ENCODE data around the gene EYA2. TPM values are rescaled to one million over a fixed set of nuclear protein-coding genes. Genes with fewer than 3 reads are reported as not detected.

The EYA2 gene
- total RNA-seq, 1 donor = 17.7 TPM

GRCh38 chr20:47211036-47211435 is 316.4 kb downstream of the EYA2 start:
- Histone ChIP-seq H3K27ac (ENCODE audit: low read depth, low read length) (no peak overlapping the region), H3K9me3 (ENCODE audit: low read depth, low read length) (no peaks in the 10 kb centered on the region), H3K27me3 (ENCODE audit: insufficient read depth, low read length) (no peaks in the 10 kb centered on the region), H3K79me2 (ENCODE audit: insufficient read depth, low read length) (peaks cover 21% of the 10 kb centered on the region), H3K4me2 (ENCODE audit: insufficient read depth, low read length) (no peak overlapping the region), H3K4me3 (ENCODE audit: insufficient read depth, low read length) (no peak overlapping the region), H3K4me1 (ENCODE audit: insufficient read depth, low read length) (peaks cover 6% of the 10 kb centered on the region), H3K36me3 (ENCODE audit: insufficient read depth, low read length) (peaks cover 50% of the 10 kb centered on the region), H4K20me1 (ENCODE audit: insufficient read depth, low read length) (no peaks in the 10 kb centered on the region), H2AFZ (ENCODE audit: low read length) (no peak overlapping the region)
- TF ChIP-seq CTCF (IDR thresholded peaks at IDR 0.05; ENCODE audit: extremely low read depth, low read depth, low read length) = no peak
- DNase-seq (ENCODE audit: insufficient read length, low spot score, missing footprints) = no peak

GRCh38 chr20:47212606-47213207 is 318.1 kb downstream of the EYA2 start:
- no peak for TF ChIP-seq CTCF (IDR thresholded peaks at IDR 0.05; ENCODE audit: extremely low read depth, low read depth, low read length)
- no peaks in the 10 kb centered on the region for H4K20me1 ChIP-seq (ENCODE audit: insufficient read depth, low read length)
- no peak overlapping the region for H3K4me3 ChIP-seq (ENCODE audit: insufficient read depth, low read length)
- H2AFZ ChIP-seq (ENCODE audit: low read length) = no peak overlapping the region
- peaks cover 21% of the 10 kb centered on the region for H3K79me2 ChIP-seq (ENCODE audit: insufficient read depth, low read length)
- H3K36me3 ChIP-seq (ENCODE audit: insufficient read depth, low read length) = peaks cover 50% of the 10 kb centered on the region
- no peaks in the 10 kb centered on the region for H3K9me3 ChIP-seq (ENCODE audit: low read depth, low read length)
- DNase-seq (ENCODE audit: insufficient read length, low spot score, missing footprints) = no peak
- H3K4me2 ChIP-seq (ENCODE audit: insufficient read depth, low read length) = no peak overlapping the region
- H3K27me3 ChIP-seq (ENCODE audit: insufficient read depth, low read length) = no peaks in the 10 kb centered on the region
- H3K4me1 ChIP-seq (ENCODE audit: insufficient read depth, low read length) = peaks cover 6% of the 10 kb centered on the region
- H3K27ac ChIP-seq (ENCODE audit: low read depth, low read length) = no peak overlapping the region

GRCh38 chr20:47213966-47214365 is 319.3 kb downstream of the EYA2 start:
- Histone ChIP-seq H3K36me3 (ENCODE audit: insufficient read depth, low read length) (peaks cover 50% of the 10 kb centered on the region), H3K4me2 (ENCODE audit: insufficient read depth, low read length) (no peak overlapping the region), H2AFZ (ENCODE audit: low read length) (no peak overlapping the region), H3K79me2 (ENCODE audit: insufficient read depth, low read length) (peaks cover 21% of the 10 kb centered on the region), H3K27me3 (ENCODE audit: insufficient read depth, low read length) (no peaks in the 10 kb centered on the region), H4K20me1 (ENCODE audit: insufficient read depth, low read length) (no peaks in the 10 kb centered on the region), H3K27ac (ENCODE audit: low read depth, low read length) (no peak overlapping the region), H3K9me3 (ENCODE audit: low read depth, low read length) (no peaks in the 10 kb centered on the region), H3K4me1 (ENCODE audit: insufficient read depth, low read length) (peaks cover 6% of the 10 kb centered on the region), H3K4me3 (ENCODE audit: insufficient read depth, low read length) (no peak overlapping the region)
- no peak for DNase-seq (ENCODE audit: insufficient read length, low spot score, missing footprints)
- no peak for TF ChIP-seq CTCF (IDR thresholded peaks at IDR 0.05; ENCODE audit: extremely low read depth, low read depth, low read length)

GRCh38 chr20:47215653-47216397 is 321.2 kb downstream of the EYA2 start:
- Histone ChIP-seq H3K9me3 (ENCODE audit: low read depth, low read length) (no peaks in the 10 kb centered on the region), H3K36me3 (ENCODE audit: insufficient read depth, low read length) (peaks cover 44% of the 10 kb centered on the region), H3K4me3 (ENCODE audit: insufficient read depth, low read length) (no peak overlapping the region), H3K79me2 (ENCODE audit: insufficient read depth, low read length) (peaks cover 21% of the 10 kb centered on the region), H3K4me2 (ENCODE audit: insufficient read depth, low read length) (no peak overlapping the region), H3K27me3 (ENCODE audit: insufficient read depth, low read length) (no peaks in the 10 kb centered on the region), H3K27ac (ENCODE audit: low read depth, low read length) (no peak overlapping the region), H4K20me1 (ENCODE audit: insufficient read depth, low read length) (no peaks in the 10 kb centered on the region), H2AFZ (ENCODE audit: low read length) (no peak overlapping the region), H3K4me1 (ENCODE audit: insufficient read depth, low read length) (peaks cover 6% of the 10 kb centered on the region)
- DNase-seq (ENCODE audit: insufficient read length, low spot score, missing footprints) = no peak
- TF ChIP-seq CTCF (IDR thresholded peaks at IDR 0.05; ENCODE audit: extremely low read depth, low read depth, low read length) = no peak
